IMR-90 (cell line): ENCODE measurements around the gene SGCE. TPM values are rescaled to one million over a fixed set of nuclear protein-coding genes. Genes with fewer than 3 reads are reported as not detected.

Experiments
- ATAC-seq: fragments of 200-7000 bp; cut with Tn5 transposase; 2 replicates; pipeline ENCODE4 v1.9.1; 2020; ENCODE audit warnings: low read depth, mild to moderate bottlenecking, moderate library complexity
- BruUV-seq: library from RNA; stranded (reverse); fragments of 400-500 nt; replicated peaks from 2 replicates; lab custom pipeline; 2021; lab: Mats Ljungman, UMichigan
- CTCF ChIA-PET: fragments of 300-600 bp; formaldehyde crosslinking; extraction: SDS; loops from one replicate; lab custom pipeline; 2021; ENCODE audit warnings: antibody characterized with exemption; lab: Yijun Ruan, JAX
- POLR2A ChIA-PET: fragments of 300-600 bp; sonication (Branson Sonifier 250); formaldehyde crosslinking; loops from one replicate; lab custom pipeline; 2022; ENCODE audit warnings: antibody characterized with exemption; ENCODE audit not compliant: unreplicated experiment; lab: Charles Lee
- DNase-seq: peaks from one replicate; pipeline ENCODE4 v3.0.0; 2013
- H2AFZ ChIP-seq: replicated peaks from 2 replicates; pipeline ENCODE3; 2013; ENCODE audit warnings: low read length, mild to moderate bottlenecking; ENCODE audit not compliant: poor library complexity
- H2AK5ac ChIP-seq: 2 replicates; pipeline ENCODE4 v1.6.1; 2013; ENCODE audit warnings: low read depth, low read length, inconsistent platforms
- H2AK9ac ChIP-seq: replicated peaks from 2 replicates; pipeline ENCODE3; 2013; ENCODE audit warnings: mild to moderate bottlenecking, low read depth, low read length, moderate library complexity; ENCODE audit not compliant: poor library complexity
- H2BK120ac ChIP-seq: 2 replicates; pipeline ENCODE4 v1.6.1; 2013; ENCODE audit warnings: low read depth, low read length, inconsistent platforms
- H2BK15ac ChIP-seq: 3 replicates; pipeline ENCODE4 v1.6.1; 2013; ENCODE audit warnings: low read depth, low read length, inconsistent platforms
- H2BK20ac ChIP-seq: 2 replicates; pipeline ENCODE4 v1.6.1; 2013; ENCODE audit warnings: low read depth, mild to moderate bottlenecking, inconsistent platforms, low read length, moderate library complexity
- H2BK5ac ChIP-seq: 2 replicates; pipeline ENCODE4 v1.6.1; 2013; ENCODE audit warnings: mild to moderate bottlenecking, low read depth, low read length, inconsistent platforms; ENCODE audit not compliant: poor library complexity, severe bottlenecking
- H3K14ac ChIP-seq: replicated peaks from 2 replicates; pipeline ENCODE4 v1.6.1; 2013; ENCODE audit warnings: low read depth, low read length, inconsistent platforms
- H3K18ac ChIP-seq: 2 replicates; pipeline ENCODE4 v1.6.1; 2013; ENCODE audit warnings: low read depth, low read length, control low read depth
- H3K23ac ChIP-seq: 2 replicates; pipeline ENCODE4 v1.6.1; 2013; ENCODE audit warnings: low read depth, low read length, inconsistent platforms
- H3K27ac ChIP-seq: 2 replicates; pipeline ENCODE4 v1.5.1; 2013; ENCODE audit warnings: mild to moderate bottlenecking, control low read depth, low read length; ENCODE audit not compliant: insufficient read depth
- H3K27me3 ChIP-seq: 2 replicates; pipeline ENCODE4 v1.6.1; 2013; ENCODE audit warnings: low read length; ENCODE audit not compliant: control insufficient read depth, insufficient read depth
- H3K36me3 ChIP-seq: 2 replicates; pipeline ENCODE4 v1.6.1; 2013; ENCODE audit warnings: low read length, mixed read lengths; ENCODE audit not compliant: control insufficient read depth, insufficient read depth
- H3K4ac ChIP-seq: 2 replicates; pipeline ENCODE4 v1.6.1; 2013; ENCODE audit warnings: low read depth, low read length, inconsistent platforms
- H3K4me1 ChIP-seq: 2 replicates; pipeline ENCODE4 v1.6.1; 2013; ENCODE audit warnings: low read length, mixed read lengths; ENCODE audit not compliant: control insufficient read depth, insufficient read depth
- H3K4me2 ChIP-seq: 2 replicates; pipeline ENCODE4 v1.6.1; 2013; ENCODE audit warnings: low read depth, mild to moderate bottlenecking, control low read depth, low read length, moderate library complexity
- H3K4me3 ChIP-seq: 2 replicates; pipeline ENCODE4 v1.5.1; 2013; ENCODE audit warnings: low read depth, mild to moderate bottlenecking, control low read depth, low read length, moderate library complexity; ENCODE audit not compliant: insufficient read depth
- H3K56ac ChIP-seq: 2 replicates; pipeline ENCODE4 v1.6.1; 2013; ENCODE audit warnings: low read length, inconsistent platforms; ENCODE audit not compliant: insufficient read depth; ENCODE audit errors: extremely low read depth
- H3K79me1 ChIP-seq, 2 experiments: 2 replicates each; pipeline ENCODE4 v1.6.1; 2013; ENCODE audit warnings: low read length in 2 of 2, inconsistent platforms in 1 of 2, low read depth in 1 of 2
- H3K9ac ChIP-seq: 2 replicates; pipeline ENCODE4 v1.6.1; 2013; ENCODE audit warnings: low read depth, low read length, control low read depth
- H3K9me1 ChIP-seq: 2 replicates; pipeline ENCODE4 v1.6.1; 2013; ENCODE audit warnings: low read length, inconsistent platforms; ENCODE audit not compliant: insufficient read depth
- H3K9me3 ChIP-seq: 2 replicates; pipeline ENCODE4 v1.6.1; 2013; ENCODE audit warnings: low read length; ENCODE audit not compliant: control insufficient read depth, insufficient read depth
- H4K20me1 ChIP-seq: 2 replicates; pipeline ENCODE4 v1.6.1; 2013; ENCODE audit warnings: low read length, inconsistent platforms; ENCODE audit not compliant: insufficient read depth
- H4K5ac ChIP-seq: 2 replicates; pipeline ENCODE4 v1.6.1; 2013; ENCODE audit warnings: mild to moderate bottlenecking, low read depth, low read length, control low read depth
- H4K8ac ChIP-seq, 2 experiments: 2 replicates each; pipeline ENCODE4 v1.6.1; 2013; ENCODE audit warnings: low read depth in 2 of 2, low read length in 2 of 2, control low read depth in 1 of 2, inconsistent platforms in 1 of 2
- H4K91ac ChIP-seq: 2 replicates; pipeline ENCODE4 v1.6.1; 2013; ENCODE audit warnings: low read depth, low read length, inconsistent platforms; ENCODE audit not compliant: insufficient read depth
- BHLHE40 ChIP-seq: fragments of 150-350 bp; IDR thresholded peaks from 2 replicates; pipeline ENCODE4 v1.6.1; 2016; ENCODE audit warnings: mild to moderate bottlenecking, low read depth, low read length
- CTCF ChIP-seq: conservative IDR thresholded peaks from 2 replicates; pipeline ENCODE4 v1.5.1; 2012; ENCODE audit warnings: mild to moderate bottlenecking, low read depth, low read length, improper control_type of control experiment
- MXI1 ChIP-seq: IDR thresholded peaks from 2 replicates; pipeline ENCODE4 v1.6.1; 2012; ENCODE audit warnings: low read depth, mild to moderate bottlenecking, low read length, moderate library complexity, borderline replicate concordance
- RAD21 ChIP-seq: IDR thresholded peaks from 2 replicates; pipeline ENCODE4 v1.6.1; 2012; ENCODE audit warnings: low read length, improper control_type of control experiment
- WGBS, 2 experiments: methylation state at CpG; one replicate each; pipeline versions ENCODE4 v1.1.5 to v1.1.7; 2013; ENCODE audit warnings: missing lambda C conversion rate in 2 of 2; ENCODE audit not compliant: insufficient read length in 1 of 2; ENCODE audit errors: extremely low coverage in 2 of 2; 5-methylcytosine and 5-hydroxymethylcytosine counted together
- dilution Hi-C: fragments of 300-500 bp; cut with HindIII; formaldehyde crosslinking; loops from one replicate; pipeline ENCODE4 v1.14.3; 2018; ENCODE audit warnings: low sequenced_read_pairs; ENCODE audit not compliant: unreplicated experiment
- in situ Hi-C: fragments of 300-500 bp; cut with MboI; formaldehyde crosslinking; loops from 3 replicates; pipeline ENCODE4 v1.14.3; 2019; ENCODE audit warnings: low sequenced_read_pairs, inconsistent platforms, mixed read lengths
- intact Hi-C: fragments of 100-400 bp; cut with micrococcal nuclease; formaldehyde crosslinking; loops from 2 replicates; pipeline ENCODE4 v1.10.0; 2022
- polyA plus RNA-seq, 3 experiments: library from polyadenylated mRNA; depleted of rRNA; stranded (reverse); fragments of >200 nt; gene quantifications; 2 replicates each; pipeline ENCODE4 v1.2.3, GENCODE V29; 2012; ENCODE audit warnings: low replicate concordance in 1 of 3
- total RNA-seq: library from RNA; depleted of rRNA; stranded (reverse); fragments of >200 nt; gene quantifications from 2 replicates; pipeline ENCODE4 v1.2.3, GENCODE V29; 2012

The SGCE gene
- total and polyA plus RNA-seq, 2 of the 4 experiments (the other 2 are of a cell fraction): 39.4 to 40.5 TPM

GRCh38 chr7:94643771-94644545, 12.0 kb downstream of the SGCE start:
- H2AK5ac ChIP-seq: no peak overlapping the region
- H4K91ac ChIP-seq: no peak overlapping the region
- dilution Hi-C loops: no loop called here
- ATAC-seq: no peak
- H2BK15ac ChIP-seq: no peak overlapping the region
- H3K36me3 ChIP-seq: no peaks in the 10 kb centered on the region
- no peaks in the 10 kb centered on the region for H3K9me1 ChIP-seq
- DNase-seq: no peak
- no peak overlapping the region for H3K27ac ChIP-seq
- H3K9me3 ChIP-seq: no peaks in the 10 kb centered on the region
- H3K4me2 ChIP-seq: no peak overlapping the region
- H3K56ac ChIP-seq: no peak overlapping the region
- intact Hi-C loops: no loop called here
- no peak for TF ChIP-seq BHLHE40
- TF ChIP-seq CTCF: no peak
- TF ChIP-seq MXI1: no peak
- TF ChIP-seq RAD21: no peak
- no CpG with 5 or more reads among the region's 3 CpGs for WGBS, 2 experiments
- no peak overlapping the region for H3K23ac ChIP-seq
- POLR2A ChIA-PET: no interaction called here
- H3K4me3 ChIP-seq: no peak overlapping the region
- BruUV-seq: no TSS peak
- H2BK20ac ChIP-seq: no peak overlapping the region
- H4K8ac ChIP-seq: no peak overlapping the region
- no peak overlapping the region for H3K18ac ChIP-seq
- no peak overlapping the region for H2BK5ac ChIP-seq
- no peaks in the 10 kb centered on the region for H3K4me1 ChIP-seq
- no peak overlapping the region for H2BK120ac ChIP-seq
- no peak overlapping the region for H3K9ac ChIP-seq
- H3K79me1 ChIP-seq: peaks cover 8% of the 10 kb centered on the region in 2 experiments; a peak in 3 of 4 replicates
- H3K4ac ChIP-seq: no peak overlapping the region
- no peak overlapping the region for H2AFZ ChIP-seq
- H3K14ac ChIP-seq: no peak overlapping the region
- H4K20me1 ChIP-seq: no peaks in the 10 kb centered on the region
- in situ Hi-C loops: no loop called here
- no peak overlapping the region for H4K5ac ChIP-seq
- no peak overlapping the region for H2AK9ac ChIP-seq
- no peaks in the 10 kb centered on the region for H3K27me3 ChIP-seq
- CTCF ChIA-PET: no interaction called here
